Mesodermal cell (in vitro differentiated cells): Measurements from ENCODE around the gene DCDC2C.

ENCODE experiments used
- H3K27ac ChIP-seq: 2 replicates; pipeline ENCODE4 v1.7.0; 2013; ENCODE audit warnings: mild to moderate bottlenecking, low read depth, low read length, moderate library complexity; ENCODE audit not compliant: severe bottlenecking
- H3K36me3 ChIP-seq: 2 replicates; pipeline ENCODE4 v1.7.1; 2013; ENCODE audit warnings: mild to moderate bottlenecking, low read length, moderate library complexity; ENCODE audit not compliant: control insufficient read depth, insufficient read depth
- H3K4me1 ChIP-seq: one replicate; pipeline ENCODE4 v1.7.1; 2013; ENCODE audit warnings: mild to moderate bottlenecking, low read length; ENCODE audit not compliant: insufficient read depth, control insufficient read depth, poor library complexity, severe bottlenecking
- H3K4me3 ChIP-seq: 2 replicates; pipeline ENCODE4 v1.7.0; 2013; ENCODE audit warnings: low read length, control low read depth, mild to moderate bottlenecking; ENCODE audit not compliant: insufficient read depth, poor library complexity, severe bottlenecking; ENCODE audit errors: extremely low read depth
- H3K9me3 ChIP-seq: 2 replicates; pipeline ENCODE4 v1.7.1; 2013; ENCODE audit warnings: mild to moderate bottlenecking, low read length, moderate library complexity; ENCODE audit not compliant: control insufficient read depth
- WGBS, 2 experiments: methylation state at CpG; one replicate each; pipeline ENCODE4 v1.1.5; 2013; ENCODE audit warnings: missing lambda C conversion rate in 2 of 2; ENCODE audit not compliant: insufficient coverage in 2 of 2; 5-methylcytosine and 5-hydroxymethylcytosine counted together

The DCDC2C gene

DNA sequence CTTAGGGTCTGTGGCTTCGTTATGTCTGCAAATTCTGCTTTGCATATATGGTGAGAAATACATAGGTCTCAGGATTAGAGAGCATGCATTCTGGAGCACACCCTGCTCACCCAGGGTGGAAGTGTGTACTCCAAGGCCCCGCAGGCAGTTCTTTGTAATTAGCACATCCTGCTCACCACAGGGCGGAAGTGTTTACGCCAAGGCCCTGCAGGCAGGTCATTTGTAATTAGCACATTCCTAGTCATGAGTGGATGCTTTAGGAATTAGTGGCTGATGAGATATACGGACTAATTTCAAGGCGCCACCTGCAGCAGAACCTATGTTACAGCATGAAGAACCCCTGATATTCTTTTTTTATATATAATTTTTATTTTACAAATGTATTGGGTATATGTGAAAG is 41.1 kb upstream of the DCDC2C start:
- Histone ChIP-seq H3K9me3 (no peaks in the 10 kb centered on the region), H3K4me1 (peaks cover 14% of the 10 kb centered on the region), H3K36me3 (no peaks in the 10 kb centered on the region), H3K4me3 (no peak overlapping the region), H3K27ac (no peak overlapping the region)
- 66 to 70% methylated on average over 2 to 4 of the region's 6 CpGs for WGBS, 2 experiments

GRCh38 chr2:3664118-3664517 is 39.3 kb upstream of the DCDC2C start:
- Histone ChIP-seq H3K9me3 (no peaks in the 10 kb centered on the region), H3K27ac (no peak overlapping the region), H3K36me3 (no peaks in the 10 kb centered on the region), H3K4me1 (peaks cover 10% of the 10 kb centered on the region), H3K4me3 (no peak overlapping the region)
- WGBS, 2 experiments, result no CpG with 5 or more reads among the region's 3 CpGs

GRCh38 chr2:3664925-3665324 is 38.5 kb upstream of the DCDC2C start:
- Histone ChIP-seq H3K4me1 (peaks cover 3% of the 10 kb centered on the region), H3K9me3 (no peaks in the 10 kb centered on the region), H3K27ac (no peak overlapping the region), H3K36me3 (no peaks in the 10 kb centered on the region), H3K4me3 (no peak overlapping the region)
- WGBS, 2 experiments, result 91 to 95% methylated on average over 5 to 7 of the region's 8 CpGs

DNA sequence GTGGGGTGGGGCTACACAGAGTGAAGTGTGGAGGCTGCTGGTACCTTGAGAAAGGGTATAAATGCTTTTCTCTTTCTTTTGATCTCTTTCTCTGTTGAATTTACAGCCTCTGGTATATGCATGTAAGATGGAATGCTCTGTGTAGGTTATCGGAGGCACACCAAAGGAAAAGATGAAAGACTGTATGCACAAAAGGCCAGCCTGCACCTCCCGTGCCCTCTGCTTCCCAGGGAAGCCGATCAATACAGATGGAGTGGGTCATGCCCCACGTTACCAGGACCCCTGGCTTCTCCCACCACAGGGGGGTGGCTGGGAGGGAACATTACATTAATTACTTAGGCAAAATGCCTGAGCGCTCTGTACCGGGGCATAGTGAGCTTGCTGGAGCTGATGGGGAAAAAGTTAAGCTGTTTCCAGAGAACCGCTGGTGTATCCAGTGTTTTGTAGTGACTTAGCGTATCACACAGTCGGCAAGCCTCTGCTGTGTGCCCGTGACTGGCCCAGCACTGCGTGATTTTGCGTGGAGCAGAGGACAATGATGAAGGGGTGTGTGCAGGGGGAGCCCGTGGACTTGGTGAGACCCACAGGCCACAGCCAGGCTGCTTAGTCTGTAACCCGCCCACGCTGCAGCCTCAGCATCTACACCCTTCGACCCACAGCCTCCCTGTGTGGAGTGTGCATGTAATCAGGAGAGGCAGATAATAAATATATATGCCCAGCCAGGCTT is 37.3 kb upstream of the DCDC2C start:
- H3K9me3 ChIP-seq, result no peaks in the 10 kb centered on the region
- H3K4me3 ChIP-seq, result no peak overlapping the region
- H3K27ac ChIP-seq, result no peak overlapping the region
- H3K4me1 ChIP-seq, result no peaks in the 10 kb centered on the region
- whole genome bisulfite sequencing, 2 experiments, result 83 to 90% methylated on average over 8 to 14 of the region's 16 CpGs
- H3K36me3 ChIP-seq, result no peaks in the 10 kb centered on the region

- Histone ChIP-seq H3K4me3 (no peak overlapping the region), H3K36me3 (no peaks in the 10 kb centered on the region), H3K9me3 (no peaks in the 10 kb centered on the region), H3K27ac (no peak overlapping the region), H3K4me1 (no peaks in the 10 kb centered on the region)
- WGBS, 2 experiments, result 86 to 97% methylated on average over 18 of the region's 18 CpGs
These were observed 36.8 kb upstream of the DCDC2C start for GRCh38 chr2:3666613-3666975.

DNA sequence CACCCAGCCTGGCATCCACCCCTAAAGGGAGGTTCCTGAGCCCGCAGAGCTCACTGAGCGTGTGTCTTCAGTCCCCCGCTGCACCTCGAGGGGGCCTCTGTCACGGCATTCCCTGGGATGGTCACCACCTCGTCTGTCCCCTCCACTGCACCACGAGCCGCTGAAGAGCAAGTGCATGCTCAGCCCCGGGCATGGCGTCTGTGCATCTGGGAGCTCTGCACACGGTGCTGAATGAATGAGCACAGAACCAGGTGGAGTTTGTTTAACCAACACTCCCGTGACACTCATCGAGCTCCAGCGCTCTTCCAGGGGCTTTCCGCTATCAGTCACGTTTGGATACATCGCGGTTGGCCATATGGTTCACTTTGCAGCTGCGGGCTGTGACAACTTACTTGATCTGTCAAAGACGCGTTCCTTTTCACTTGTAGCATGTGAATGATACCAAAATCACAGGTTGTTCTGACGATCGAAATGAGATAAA is 36.2 kb upstream of the DCDC2C start:
- Histone ChIP-seq H3K27ac (no peak overlapping the region), H3K4me3 (no peak overlapping the region), H3K9me3 (no peaks in the 10 kb centered on the region), H3K36me3 (no peaks in the 10 kb centered on the region), H3K4me1 (no peaks in the 10 kb centered on the region)
- 91 to 92% methylated on average over 22 to 23 of the region's 23 CpGs for WGBS, 2 experiments

- no peak overlapping the region for H3K4me3 ChIP-seq
These were observed 33.7 kb upstream of the DCDC2C start for GRCh38 chr2:3669656-3670055.

GRCh38 chr2:3670376-3670775 is 33.0 kb upstream of the DCDC2C start:
- WGBS, 2 experiments, result 94 to 100% methylated on average over 5 to 7 of the region's 15 CpGs
- H3K4me1 ChIP-seq, result no peaks in the 10 kb centered on the region
- no peaks in the 10 kb centered on the region for H3K9me3 ChIP-seq
- no peak overlapping the region for H3K27ac ChIP-seq
- no peaks in the 10 kb centered on the region for H3K36me3 ChIP-seq
- H3K4me3 ChIP-seq, result no peak overlapping the region

More at GRCh38 chr2:3669656-3670055, 33.7 kb upstream of the DCDC2C start:
- 79 to 92% methylated on average over 4 to 8 of the region's 8 CpGs for WGBS, 2 experiments
- H3K4me1 ChIP-seq, result no peaks in the 10 kb centered on the region
- H3K9me3 ChIP-seq, result no peaks in the 10 kb centered on the region
- H3K36me3 ChIP-seq, result no peaks in the 10 kb centered on the region
- H3K27ac ChIP-seq, result no peak overlapping the region

DNA sequence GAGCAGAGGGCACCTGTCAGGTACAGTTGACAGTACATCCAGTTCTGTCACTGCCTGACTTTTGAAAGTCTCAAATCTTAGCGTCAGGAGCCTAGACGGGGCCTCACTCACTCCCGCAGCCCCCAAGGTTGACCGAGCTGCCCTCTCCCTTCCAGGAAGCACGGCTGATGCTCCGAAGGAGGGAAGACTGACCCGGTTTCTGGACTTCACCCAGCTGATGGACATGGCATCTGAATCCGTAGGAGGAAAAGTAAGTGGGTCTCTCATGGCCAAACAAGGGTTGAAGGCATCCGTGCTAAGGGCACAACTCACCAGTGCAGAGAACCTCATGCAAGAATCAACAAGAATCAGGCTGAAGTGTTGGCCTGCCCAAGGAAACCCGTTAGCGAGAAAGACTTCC is 32.4 kb upstream of the DCDC2C start:
- Histone ChIP-seq H3K9me3 (no peaks in the 10 kb centered on the region), H3K36me3 (no peaks in the 10 kb centered on the region), H3K4me3 (no peak overlapping the region), H3K27ac (no peak overlapping the region), H3K4me1 (no peaks in the 10 kb centered on the region)
- 83% methylated on average over 10 to 11 of the region's 11 CpGs for WGBS, 2 experiments

DNA sequence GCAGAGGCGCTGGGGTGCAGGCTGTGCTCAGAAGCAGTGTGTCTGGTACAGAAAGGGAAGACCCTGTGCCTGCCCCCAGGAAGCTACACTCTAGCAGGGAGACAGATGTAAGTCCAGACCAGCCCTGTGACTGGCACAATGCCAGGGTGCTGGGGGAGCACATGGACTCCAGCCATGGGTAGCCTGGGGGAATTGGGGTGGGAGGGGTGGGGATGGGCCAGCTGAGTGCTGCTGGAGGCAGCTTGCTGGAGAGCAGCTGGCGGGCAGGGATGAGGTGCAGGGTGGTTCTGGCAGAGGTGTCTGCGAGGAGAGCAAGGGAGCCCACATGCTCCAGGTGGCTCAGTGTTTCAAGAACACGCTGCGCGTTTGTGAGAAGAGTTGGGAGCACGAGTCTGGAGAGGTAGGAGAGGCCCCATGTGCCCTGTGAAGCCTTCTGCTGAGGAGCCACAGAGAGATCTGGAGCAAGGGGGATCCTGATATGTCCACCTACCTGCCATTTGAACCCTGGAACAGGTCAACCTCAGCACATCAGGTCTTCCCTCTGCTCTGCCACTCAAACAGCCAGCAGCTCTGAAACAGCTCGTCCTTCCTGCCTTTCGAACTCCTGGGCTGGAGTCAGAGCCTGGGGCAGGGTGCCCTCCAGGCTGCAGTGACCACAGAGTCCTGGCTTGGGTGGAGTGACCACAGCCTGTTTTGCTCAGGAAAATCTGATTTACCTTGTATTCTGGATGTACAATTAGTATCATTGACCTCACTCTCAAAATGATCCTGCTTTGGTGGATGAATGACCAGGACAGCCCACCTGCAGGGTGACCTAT is 30.3 kb upstream of the DCDC2C start:
- 86 to 95% methylated on average over 8 to 9 of the region's 9 CpGs for WGBS, 2 experiments
- H3K9me3 ChIP-seq, result no peaks in the 10 kb centered on the region
- no peak overlapping the region for H3K4me3 ChIP-seq
- H3K4me1 ChIP-seq, result no peaks in the 10 kb centered on the region
- H3K36me3 ChIP-seq, result no peaks in the 10 kb centered on the region
- no peak overlapping the region for H3K27ac ChIP-seq
